Ovary (tissue), 9 donors: ENCODE results near the gene GIMAP5. TPM values are rescaled to one million over a fixed set of nuclear protein-coding genes. Genes with fewer than 3 reads are reported as not detected.
"Not testable (repeated sequence)": the region's sequence is repeated elsewhere in the genome, so short reads cannot be mapped to it uniquely, and the experiment has no call there.

Source experiments
- DNase-seq, 5 donors: peaks; one replicate each; pipeline ENCODE4 v3.0.0-alpha.2; 2019 to 2020
- H3K27ac ChIP-seq, 2 donors: fragments of 200-600 bp; one replicate each; pipeline versions ENCODE4 v1.5.1 to v1.8.0; 2019 to 2022
- H3K27me3 ChIP-seq: fragments of 200-600 bp; one replicate; pipeline ENCODE4 v1.8.0; 2022
- H3K36me3 ChIP-seq: fragments of 200-600 bp; sonication (generic); one replicate; pipeline ENCODE4 v1.5.1; 2019
- H3K4me1 ChIP-seq: one replicate; pipeline ENCODE4 v1.8.1; 2013; ENCODE audit warnings: mild to moderate bottlenecking, moderate library complexity; ENCODE audit not compliant: insufficient read depth
- H3K4me3 ChIP-seq: fragments of 200-600 bp; sonication (generic); one replicate; pipeline ENCODE4 v1.5.1; 2017
- H3K9me3 ChIP-seq, 2 donors: fragments of 200-600 bp in 1 of 2; sonication (generic) in 1 of 2; one replicate each; pipeline versions ENCODE4 v1.5.1 to v1.8.1; 2013 to 2019; ENCODE audit warnings: mild to moderate bottlenecking in 1 of 2, moderate library complexity in 1 of 2
- EP300 ChIP-seq: sonication (generic); formaldehyde crosslinking; IDR thresholded peaks from one replicate; pipeline ENCODE4 v1.6.1; 2017; ENCODE audit warnings: antibody characterized with exemption
- POLR2A ChIP-seq: fragments of 450-650 bp; IDR thresholded peaks from one replicate; pipeline ENCODE4 v1.6.1; 2017; ENCODE audit warnings: antibody characterized with exemption, mild to moderate bottlenecking, moderate library complexity
- WGBS, 3 donors: extraction: QIAGEN DNeasy Blood & Tissue Kit in 1 of 3; methylation state at CpG; one replicate each; pipeline versions ENCODE4 v1.1.5 to v1.1.7; 2013 to 2017; 5-methylcytosine and 5-hydroxymethylcytosine counted together
- intact Hi-C, 4 donors: fragments of 100-400 bp; cut with DNase I; formaldehyde crosslinking; loops; one replicate each; pipeline versions ENCODE4 v1.11.0 to v1.15.1; 2022 to 2023
- polyA plus RNA-seq, 2 donors: library from polyadenylated mRNA; stranded (reverse); fragments of 200-250 nt in 1 of 2; fragments of 350-450 nt in 1 of 2; fragmentation: Illumina TruSeq in 1 of 2; extraction: RNeasy Lipid Tissue Mini Kit (QIAGEN cat#74804) in 1 of 2; gene quantifications; one replicate each; pipeline ENCODE4 v1.2.3, GENCODE V29; 2013 to 2014
- total RNA-seq, 7 donors: library from RNA; depleted of rRNA in 2 of 7; stranded (reverse); fragments of >200 nt in 2 of 7; fragmentation: NEBNext Ultra II Directional in 3 of 7; extraction: Animal tissue kit (Norgen Biotek cat#: 25700) in 3 of 7; gene quantifications; one replicate each; pipeline versions ENCODE4 v1.1.0 to v1.2.4, GENCODE V29; 2016 to 2023
- TF ChIP-seq, protein P1 (sequence below), 3 donors: fragments of 450-650 bp in 2 of 3; fragments of 200-600 bp in 1 of 3; IDR thresholded peaks; one replicate each; pipeline versions ENCODE4 v1.5.1 to v1.8.0; 2016 to 2022; ENCODE audit warnings: antibody characterized with exemption in 3 of 3, mild to moderate bottlenecking in 1 of 3
- donor health status: DM: no; HTN: no; CAD: no; lungs with moderate emphysema.
- donor health status: DM: no; HTN: no; CAD: no.
- donor health status: Bipolar disorder and iron deficiency.
- donor health status: DM: yes; HTN: yes; CAD: no.
- donor health status: DM: no; HTN: no; CAD: no.
- donor health status: DM: yes; HTN: yes; CAD: no.

Gene GIMAP5
- total and polyA plus RNA-seq, 9 donors = 1.7 to 39.7 (median 6.6) TPM

- intact Hi-C loops = no loop called here
- TF ChIP-seq POLR2A = no peak
- TF ChIP-seq, protein P1, sequence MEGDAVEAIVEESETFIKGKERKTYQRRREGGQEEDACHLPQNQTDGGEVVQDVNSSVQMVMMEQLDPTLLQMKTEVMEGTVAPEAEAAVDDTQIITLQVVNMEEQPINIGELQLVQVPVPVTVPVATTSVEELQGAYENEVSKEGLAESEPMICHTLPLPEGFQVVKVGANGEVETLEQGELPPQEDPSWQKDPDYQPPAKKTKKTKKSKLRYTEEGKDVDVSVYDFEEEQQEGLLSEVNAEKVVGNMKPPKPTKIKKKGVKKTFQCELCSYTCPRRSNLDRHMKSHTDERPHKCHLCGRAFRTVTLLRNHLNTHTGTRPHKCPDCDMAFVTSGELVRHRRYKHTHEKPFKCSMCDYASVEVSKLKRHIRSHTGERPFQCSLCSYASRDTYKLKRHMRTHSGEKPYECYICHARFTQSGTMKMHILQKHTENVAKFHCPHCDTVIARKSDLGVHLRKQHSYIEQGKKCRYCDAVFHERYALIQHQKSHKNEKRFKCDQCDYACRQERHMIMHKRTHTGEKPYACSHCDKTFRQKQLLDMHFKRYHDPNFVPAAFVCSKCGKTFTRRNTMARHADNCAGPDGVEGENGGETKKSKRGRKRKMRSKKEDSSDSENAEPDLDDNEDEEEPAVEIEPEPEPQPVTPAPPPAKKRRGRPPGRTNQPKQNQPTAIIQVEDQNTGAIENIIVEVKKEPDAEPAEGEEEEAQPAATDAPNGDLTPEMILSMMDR (IDR thresholded peaks at IDR 0.05) = no peak
- no peak for TF ChIP-seq EP300
- no peaks in the 10 kb centered on the region for H3K36me3 ChIP-seq
- H3K27ac ChIP-seq = no peak overlapping the region
- H3K9me3 ChIP-seq = no peaks in the 10 kb centered on the region
- WGBS, 3 donors = 83 to 86% (median 85%) methylated on average over 3 of the region's 3 CpGs
- DNase-seq = no peak
- peaks cover 2% of the 10 kb centered on the region for H3K4me1 ChIP-seq
- H3K4me3 ChIP-seq = no peak overlapping the region
- no peaks in the 10 kb centered on the region for H3K27me3 ChIP-seq
Observed at GRCh38 chr7:150756166-150756565, 18.9 kb downstream of the GIMAP5 start.

GRCh38 chr7:150756858-150757257 is 19.6 kb downstream of the GIMAP5 start:
- Histone ChIP-seq H3K36me3 (no peaks in the 10 kb centered on the region), H3K4me3 (no peak overlapping the region), H3K9me3 (no peaks in the 10 kb centered on the region), H3K27ac (no peak overlapping the region), H3K4me1 (peaks cover 2% of the 10 kb centered on the region), H3K27me3 (no peaks in the 10 kb centered on the region)
- DNase-seq = no peak
- no peak for TF ChIP-seq POLR2A
- no peak for TF ChIP-seq EP300
- TF ChIP-seq, protein P1 (IDR thresholded peaks at IDR 0.05) = no peak
- 51 to 59% (median 51%) methylated on average over 1 of the region's 1 CpG for WGBS, 3 donors
- intact Hi-C loops = no loop called here

DNA sequence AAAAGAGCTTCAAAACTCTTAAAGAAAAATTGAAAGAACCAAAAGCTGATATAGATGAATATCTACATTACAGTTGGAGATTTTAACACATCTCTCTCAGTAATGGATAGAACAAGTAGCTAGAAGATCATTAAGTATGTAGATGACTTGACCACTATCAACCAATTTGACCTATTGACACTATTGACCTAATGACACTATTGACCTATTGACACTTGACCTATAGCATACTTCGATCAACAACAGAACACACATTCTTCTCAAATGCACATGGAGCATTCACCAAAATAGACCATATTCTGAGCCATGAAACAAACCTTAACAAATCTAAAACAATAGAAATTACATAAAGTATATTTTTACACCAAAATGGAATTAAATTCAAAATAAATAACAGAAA is 22.3 kb downstream of the GIMAP5 start:
- no peaks in the 10 kb centered on the region for H3K27me3 ChIP-seq
- intact Hi-C loops = no loop called here
- TF ChIP-seq, protein P1 (IDR thresholded peaks at IDR 0.05) = no peak
- no peak for TF ChIP-seq POLR2A
- no peak for TF ChIP-seq EP300

GRCh38 chr7:150766334-150766709 is 29.1 kb downstream of the GIMAP5 start:
- TF ChIP-seq POLR2A (no peak), EP300 (no peak)
- no peak for DNase-seq
- Histone ChIP-seq H3K4me3 (no peak overlapping the region), H3K27ac (no peak overlapping the region), H3K27me3 (no peaks in the 10 kb centered on the region), H3K9me3 (no peaks in the 10 kb centered on the region), H3K4me1 (no peaks in the 10 kb centered on the region), H3K36me3 (no peaks in the 10 kb centered on the region)
- intact Hi-C loops = no loop called here

More for the DNA sequence above, 22.3 kb downstream of the GIMAP5 start:
- H3K9me3 ChIP-seq = no peaks in the 10 kb centered on the region
- DNase-seq = no peak
- 58 to 79% (median 76%) methylated on average over 1 of the region's 1 CpG for WGBS, 3 donors
- H3K36me3 ChIP-seq = no peaks in the 10 kb centered on the region
- no peak overlapping the region for H3K4me3 ChIP-seq
- H3K27ac ChIP-seq = no peak overlapping the region
- H3K4me1 ChIP-seq = no peaks in the 10 kb centered on the region

- 88 to 91% (median 88%) methylated on average over 4 of the region's 4 CpGs for WGBS, 3 donors
- H3K27ac ChIP-seq = no peak overlapping the region
- no peaks in the 10 kb centered on the region for H3K4me1 ChIP-seq
- H3K4me3 ChIP-seq = no peak overlapping the region
- DNase-seq = no peak
- TF ChIP-seq EP300 (no peak), POLR2A (no peak)
- TF ChIP-seq, protein P1 (IDR thresholded peaks at IDR 0.05) = no peak
- H3K9me3 ChIP-seq = no peaks in the 10 kb centered on the region
- intact Hi-C loops = loop anchor here in 1 of 4 donors (10.0 kb wide), 1 partner anchor 105 kb away; no protein-coding TSS in a partner anchor
- H3K36me3 ChIP-seq = no peaks in the 10 kb centered on the region
- no peaks in the 10 kb centered on the region for H3K27me3 ChIP-seq
Observed at GRCh38 chr7:150769768-150770167, 32.5 kb downstream of the GIMAP5 start.

DNA sequence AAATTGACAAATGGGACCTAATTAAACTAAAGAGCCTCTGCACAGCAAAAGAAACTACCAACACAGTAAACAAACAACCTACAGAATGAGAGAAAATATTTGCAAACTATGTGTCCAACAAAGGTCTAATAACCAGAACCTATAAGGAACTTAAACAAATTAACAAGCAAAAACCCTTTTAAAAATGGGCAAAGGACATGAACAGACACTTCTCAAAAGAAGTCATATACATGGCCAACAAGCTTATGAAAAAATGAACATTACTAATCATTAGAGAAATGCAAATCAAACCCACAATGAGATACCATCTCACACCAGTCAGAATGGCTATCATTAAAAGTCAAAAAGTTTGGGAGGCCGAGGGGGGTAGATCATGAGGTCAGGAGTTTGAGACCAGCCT is 36.9 kb downstream of the GIMAP5 start:
- intact Hi-C loops = loop anchor here in 1 of 4 donors (10.0 kb wide), 1 partner anchor 101 kb away; no protein-coding TSS in a partner anchor
- H3K4me1 ChIP-seq, H3K4me3 ChIP-seq, H3K9me3 ChIP-seq, H3K36me3 ChIP-seq, H3K27me3 ChIP-seq, DNase-seq, H3K27ac ChIP-seq: not testable (repeated sequence)
- 88 to 93% (median 92%) methylated on average over 1 of the region's 1 CpG for WGBS, 3 donors
